ENCODE measurements around the gene CIB2.

DNA sequence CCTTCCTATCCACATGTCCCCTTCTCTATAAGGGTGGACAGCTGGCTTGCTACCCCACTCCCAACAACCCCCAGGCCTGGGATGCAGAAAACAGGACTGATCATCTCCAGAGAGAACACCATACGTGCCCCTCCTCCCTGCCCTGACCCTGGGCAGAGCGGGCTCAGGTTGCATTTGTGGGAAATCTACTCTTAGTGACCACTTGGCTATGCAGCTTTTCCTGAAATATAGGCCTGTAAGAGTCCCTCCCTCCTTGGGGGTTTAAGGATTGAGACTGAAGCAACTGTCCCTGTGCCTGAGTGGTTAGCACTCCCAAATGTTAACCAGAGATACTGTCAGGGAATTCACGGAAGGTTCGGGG is 27.1 kb downstream of the CIB2 start:
- no peak for TF ChIP-seq POLR2A (IDR thresholded peaks at IDR 0.05)
- no peak for TF ChIP-seq POLR2AphosphoS5 (IDR thresholded peaks at IDR 0.05)

All from suprapubic skin (tissue), 4 donors.